Thyroid gland (tissue), 4 donors: ENCODE data around the gene PAK4. TPM values are rescaled to one million over a fixed set of nuclear protein-coding genes. Genes with fewer than 3 reads are reported as not detected.

Source experiments
- DNase-seq, 2 donors: peaks; one replicate each; pipeline ENCODE4 v3.0.0-alpha.2; 2019
- H3K27ac ChIP-seq, 3 donors: fragments of 200-600 bp; sonication (generic); 1 replicate in 2 of 3; 2 replicates in 1 of 3; pipeline ENCODE4 v1.5.1; 2016 to 2019; ENCODE audit warnings: mild to moderate bottlenecking in 1 of 3, moderate library complexity in 1 of 3
- H3K27me3 ChIP-seq: fragments of 200-600 bp; sonication (generic); one replicate; pipeline ENCODE4 v1.5.1; 2019
- H3K36me3 ChIP-seq, 2 donors: fragments of 200-600 bp; sonication (generic); one replicate each; pipeline ENCODE4 v1.5.1; 2016 to 2019
- H3K4me1 ChIP-seq, 2 donors: fragments of 200-600 bp; sonication (generic); one replicate each; pipeline ENCODE4 v1.5.1; 2017 to 2019
- H3K4me3 ChIP-seq, 3 donors: fragments of 200-600 bp; sonication (generic); replicated peaks in 1 of 3; 1 replicate in 2 of 3; 2 replicates in 1 of 3; pipeline ENCODE4 v1.5.1; 2016; ENCODE audit warnings: mild to moderate bottlenecking in 1 of 3
- H3K9me3 ChIP-seq: fragments of 200-600 bp; sonication (generic); one replicate; pipeline ENCODE4 v1.5.1; 2017
- POLR2A ChIP-seq, 2 donors: fragments of 450-650 bp; IDR thresholded peaks; one replicate each; pipeline ENCODE4 v1.6.1; 2017; ENCODE audit warnings: antibody characterized with exemption in 2 of 2, mild to moderate bottlenecking in 2 of 2, moderate library complexity in 1 of 2
- WGBS, 2 donors: methylation state at CpG; one replicate each; pipeline ENCODE4 v1.1.5; 2017; 5-methylcytosine and 5-hydroxymethylcytosine counted together
- intact Hi-C: fragments of 100-400 bp; cut with DNase I; formaldehyde crosslinking; loops from one replicate; pipeline ENCODE4 v1.15.1; 2023
- total RNA-seq, 4 donors: library from RNA; depleted of rRNA; stranded (reverse); fragments of >200 nt; gene quantifications; one replicate each; pipeline ENCODE4 v1.2.3, GENCODE V29; 2016
- TF ChIP-seq, protein P1 (sequence below), 6 experiments: fragments of 200-600 bp in 3 of 6; fragments of 450-650 bp in 3 of 6; sonication (generic) in 3 of 6; IDR thresholded peaks; one replicate each; pipeline ENCODE4 v1.5.1; 2016 to 2019; ENCODE audit warnings: antibody characterized with exemption in 6 of 6, mild to moderate bottlenecking in 2 of 6, inconsistent platforms in 1 of 6, moderate library complexity in 1 of 6

The PAK4 gene
- total RNA-seq, 4 donors from 2014 or later, result 12.4 to 24.9 (median 23.2) TPM

DNA sequence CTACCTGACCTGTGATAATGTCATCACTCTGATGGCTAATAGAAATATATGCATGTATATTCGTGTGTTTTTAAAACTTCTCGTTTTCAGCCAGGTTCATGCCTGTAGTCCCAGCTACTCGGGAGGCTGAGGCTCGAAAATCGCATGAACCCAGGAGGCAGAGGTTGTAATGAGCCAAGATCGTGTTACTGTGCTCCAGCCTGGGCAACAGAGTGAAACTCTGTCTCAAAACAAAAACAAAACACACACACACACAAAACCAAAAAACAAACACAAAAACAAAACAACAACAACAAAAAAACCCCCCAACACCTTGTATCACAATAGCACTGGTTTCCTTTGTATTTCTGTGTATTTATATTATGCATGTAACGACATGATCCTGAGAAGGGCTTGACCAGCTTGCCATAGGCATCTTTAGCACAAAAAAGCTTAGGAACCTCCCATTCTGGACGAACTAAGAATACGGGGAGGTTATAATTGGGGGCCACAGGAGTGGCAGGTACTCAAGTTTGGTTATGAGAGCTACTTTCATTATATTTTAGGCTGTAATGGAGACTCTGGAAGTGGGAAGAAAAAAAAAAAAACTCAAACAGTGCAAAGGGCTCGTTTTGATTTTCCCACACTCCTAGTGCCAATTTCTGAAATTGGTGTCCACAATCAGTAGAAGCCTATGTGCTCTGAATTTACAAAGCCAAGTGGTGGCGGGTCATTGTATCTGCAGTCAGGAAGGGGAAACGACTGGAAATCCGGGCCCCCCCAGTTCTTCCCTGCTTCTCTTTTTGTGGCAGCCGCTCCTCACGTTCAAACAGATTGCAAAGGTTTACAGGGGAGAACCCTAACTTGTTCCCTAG lies 42.6 kb upstream of the PAK4 start:
- 26 to 36% methylated on average over 15 of the region's 15 CpGs for WGBS, 2 donors
- peaks cover 9% of the 10 kb centered on the region for H3K27me3 ChIP-seq

DNA sequence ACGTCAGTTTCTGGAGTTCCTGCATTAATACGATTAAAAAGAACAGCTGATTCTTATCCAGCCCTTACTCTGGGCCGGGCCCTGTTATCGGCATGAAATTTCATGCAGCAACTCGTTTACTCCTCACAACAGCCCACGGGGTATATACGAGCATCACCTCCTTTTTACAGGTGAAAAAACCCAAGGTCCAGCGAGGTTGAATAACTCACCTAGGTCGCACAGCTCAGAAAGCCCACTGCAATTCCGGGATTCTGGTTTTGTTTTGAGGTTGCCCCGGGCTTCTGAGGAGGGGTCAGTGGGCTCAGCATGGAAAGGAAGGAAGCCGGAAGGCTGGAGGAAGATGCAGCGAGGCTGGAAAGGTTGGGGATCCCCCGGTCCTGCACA lies 42.0 kb upstream of the PAK4 start:
- Histone ChIP-seq H3K4me1 (peaks cover 0 to 8% of the 10 kb centered on the region in 2 donors), H3K4me3 (no peak overlapping the region), H3K36me3 (no peaks in the 10 kb centered on the region), H3K27ac (no peak overlapping the region), H3K27me3 (peaks cover 9% of the 10 kb centered on the region), H3K9me3 (no peaks in the 10 kb centered on the region)
- TF ChIP-seq, protein P1, sequence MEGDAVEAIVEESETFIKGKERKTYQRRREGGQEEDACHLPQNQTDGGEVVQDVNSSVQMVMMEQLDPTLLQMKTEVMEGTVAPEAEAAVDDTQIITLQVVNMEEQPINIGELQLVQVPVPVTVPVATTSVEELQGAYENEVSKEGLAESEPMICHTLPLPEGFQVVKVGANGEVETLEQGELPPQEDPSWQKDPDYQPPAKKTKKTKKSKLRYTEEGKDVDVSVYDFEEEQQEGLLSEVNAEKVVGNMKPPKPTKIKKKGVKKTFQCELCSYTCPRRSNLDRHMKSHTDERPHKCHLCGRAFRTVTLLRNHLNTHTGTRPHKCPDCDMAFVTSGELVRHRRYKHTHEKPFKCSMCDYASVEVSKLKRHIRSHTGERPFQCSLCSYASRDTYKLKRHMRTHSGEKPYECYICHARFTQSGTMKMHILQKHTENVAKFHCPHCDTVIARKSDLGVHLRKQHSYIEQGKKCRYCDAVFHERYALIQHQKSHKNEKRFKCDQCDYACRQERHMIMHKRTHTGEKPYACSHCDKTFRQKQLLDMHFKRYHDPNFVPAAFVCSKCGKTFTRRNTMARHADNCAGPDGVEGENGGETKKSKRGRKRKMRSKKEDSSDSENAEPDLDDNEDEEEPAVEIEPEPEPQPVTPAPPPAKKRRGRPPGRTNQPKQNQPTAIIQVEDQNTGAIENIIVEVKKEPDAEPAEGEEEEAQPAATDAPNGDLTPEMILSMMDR (IDR thresholded peaks at IDR 0.05), result no peak
- no peak for TF ChIP-seq POLR2A (IDR thresholded peaks at IDR 0.05)
- intact Hi-C loops, result no loop called here
- whole genome bisulfite sequencing, 2 donors, result 7% methylated on average over 13 to 14 of the region's 14 CpGs
- no peak for DNase-seq

More for the DNA sequence above, 42.6 kb upstream of the PAK4 start:
- H3K4me1 ChIP-seq, result peaks cover 0 to 8% of the 10 kb centered on the region in 2 donors
- H3K27ac ChIP-seq, result no peak overlapping the region
- no peak overlapping the region for H3K4me3 ChIP-seq
- no peak for DNase-seq
- H3K36me3 ChIP-seq, result no peaks in the 10 kb centered on the region
- intact Hi-C loops, result no loop called here
- TF ChIP-seq, protein P1 (IDR thresholded peaks at IDR 0.05), result no peak
- TF ChIP-seq POLR2A (IDR thresholded peaks at IDR 0.05), result no peak
- H3K9me3 ChIP-seq, result no peaks in the 10 kb centered on the region

DNA sequence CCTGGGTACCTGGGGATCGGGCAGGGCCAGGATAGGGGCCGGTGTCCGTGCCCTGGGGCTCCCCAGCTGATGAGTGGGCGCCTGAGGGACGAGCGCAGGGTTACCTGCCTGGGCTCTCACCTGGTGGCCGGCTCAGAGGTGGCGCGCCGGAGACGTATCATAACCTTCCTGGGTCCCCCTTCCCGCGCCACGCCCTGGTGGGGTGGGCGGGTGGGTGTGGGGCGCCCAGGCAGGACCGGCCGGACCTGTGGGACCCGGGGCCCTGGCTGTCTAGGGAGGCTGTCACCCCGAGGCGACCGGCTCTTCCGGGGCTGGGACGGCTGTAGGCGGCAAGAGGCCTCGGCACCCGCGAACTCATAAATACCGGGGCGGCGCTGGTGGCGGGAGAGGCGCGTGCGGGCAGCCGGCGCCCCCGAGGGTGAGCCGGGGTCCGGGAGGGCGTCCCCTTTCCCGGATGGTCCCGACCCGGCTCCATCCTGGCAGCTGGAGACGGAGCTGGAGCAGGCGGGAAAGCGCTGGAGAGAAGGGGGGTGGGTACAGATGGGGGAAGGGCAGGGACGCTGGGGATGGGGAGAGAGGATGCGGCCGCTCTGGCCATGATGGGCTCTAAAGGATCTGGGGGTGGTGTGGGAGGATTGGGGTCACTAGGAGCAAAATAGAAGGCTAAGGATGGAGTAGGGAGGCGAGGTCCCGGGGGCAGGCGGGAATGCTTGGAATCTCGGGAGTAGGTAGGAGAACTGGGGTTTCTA lies 41.4 kb upstream of the PAK4 start, which contains the start of gene ACP7:
ACP7 (plus strand) TSS at position 386 of the 749 bp plus-strand sequence. CDS start 902 bp downstream, outside the sequence.
- no peak within 1 kb of the TSS for H3K4me3 ChIP-seq
- no peak for TF ChIP-seq POLR2A (IDR thresholded peaks at IDR 0.05)
- TF ChIP-seq, protein P1 (IDR thresholded peaks at IDR 0.05), result no peak
- 4 to 7% methylated on average over 26 to 28 of the region's 54 CpGs for WGBS, 2 donors
- no peak for DNase-seq
- H3K4me1 ChIP-seq, result peaks cover 0 to 8% of the 10 kb centered on the region in 2 donors
- no peaks in the 10 kb centered on the region for H3K36me3 ChIP-seq
- peaks cover 9% of the 10 kb centered on the region for H3K27me3 ChIP-seq
- H3K27ac ChIP-seq, result no peak within 1 kb of the TSS
- no peaks in the 10 kb centered on the region for H3K9me3 ChIP-seq
- intact Hi-C loops, result no loop called here

DNA sequence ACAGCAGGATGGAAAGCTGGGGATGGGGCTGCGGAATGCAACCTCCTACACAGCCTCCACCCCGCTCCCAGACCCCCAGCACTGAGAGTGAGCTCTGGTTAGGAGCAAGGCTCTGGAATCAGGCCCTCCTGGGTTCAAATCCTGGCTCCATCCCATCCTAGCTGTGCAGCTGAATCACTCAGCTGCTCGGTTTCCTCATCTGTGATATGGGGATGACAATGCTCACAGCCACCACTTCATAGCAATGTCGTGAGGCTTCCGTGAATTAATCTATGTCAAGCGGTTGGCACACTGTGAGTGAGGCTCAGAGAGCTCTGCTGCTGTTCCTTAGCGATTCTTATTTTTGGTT lies 40.9 kb upstream of the PAK4 start:
- intact Hi-C loops, result no loop called here
- H3K36me3 ChIP-seq, result no peaks in the 10 kb centered on the region
- TF ChIP-seq, protein P1 (IDR thresholded peaks at IDR 0.05), result no peak
- TF ChIP-seq POLR2A (IDR thresholded peaks at IDR 0.05), result no peak
- H3K27me3 ChIP-seq, result peaks cover 9% of the 10 kb centered on the region
- WGBS, 2 donors, result 51 to 61% methylated on average over 7 of the region's 7 CpGs
- DNase-seq, result no peak
- no peaks in the 10 kb centered on the region for H3K9me3 ChIP-seq
- H3K4me1 ChIP-seq, result peaks cover 0 to 8% of the 10 kb centered on the region in 2 donors
- no peak overlapping the region for H3K27ac ChIP-seq
- H3K4me3 ChIP-seq, result no peak overlapping the region

DNA sequence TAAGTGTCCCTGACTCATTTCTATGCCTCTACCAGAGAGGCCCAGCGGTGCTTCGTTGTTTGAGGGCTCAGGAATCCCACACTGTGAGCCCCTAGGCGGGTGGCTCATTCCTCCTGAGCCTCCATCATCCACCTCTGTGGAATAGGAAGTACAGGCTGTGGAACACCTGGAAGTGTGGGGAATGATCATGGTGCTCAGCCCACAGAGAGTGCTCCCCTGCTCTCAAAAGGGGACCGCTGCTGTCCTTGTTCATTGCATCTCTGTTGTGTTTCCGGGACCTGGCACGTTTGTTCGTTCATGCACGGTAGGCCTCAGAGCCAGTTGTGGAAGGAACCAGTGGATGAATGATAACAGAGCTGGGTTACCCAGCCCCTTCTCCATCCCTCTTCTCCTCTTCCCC lies 40.2 kb upstream of the PAK4 start:
- no peak for DNase-seq
- Histone ChIP-seq H3K36me3 (no peaks in the 10 kb centered on the region), H3K27ac (no peak overlapping the region), H3K4me3 (no peak overlapping the region), H3K9me3 (no peaks in the 10 kb centered on the region), H3K4me1 (peaks cover 0 to 8% of the 10 kb centered on the region in 2 donors), H3K27me3 (peaks cover 9% of the 10 kb centered on the region)
- WGBS, 2 donors, result 70 to 73% methylated on average over 8 of the region's 8 CpGs
- TF ChIP-seq, protein P1 (IDR thresholded peaks at IDR 0.05), result no peak
- TF ChIP-seq POLR2A (IDR thresholded peaks at IDR 0.05), result no peak
- intact Hi-C loops, result no loop called here
